Activated naive CD8-positive, alpha-beta T cell treated with anti-CD3 and anti-CD28 coated beads, Interleukin-2, amount 10 ng/mL, durations not matched to agents 7 days and 5 days (primary cell): Measurements from ENCODE around the gene PPAN. TPM values are rescaled to one million over a fixed set of nuclear protein-coding genes. Genes with fewer than 3 reads are reported as not detected.

Experiments
- ATAC-seq: fragments of 150-1000 bp; cut with Tn5 transposase; one replicate; pipeline ENCODE4 v1.10.0; 2021; ENCODE audit warnings: low read depth, moderate library complexity
- POLR2A ChIA-PET: fragments of 350-600 bp; sonication (Branson Sonifier 250); formaldehyde crosslinking; loops from one replicate; lab custom pipeline; 2021; ENCODE audit warnings: antibody characterized with exemption; lab: Charles Lee
- DNase-seq: peaks from one replicate; pipeline ENCODE4 v3.0.0; 2021
- H3K27ac Mint-ChIP-seq: one replicate; pipeline ENCODE4 v1.8.0; 2022; ENCODE audit warnings: mild to moderate bottlenecking, mixed read lengths
- H3K27me3 Mint-ChIP-seq: one replicate; pipeline ENCODE4 v1.8.0; 2022; ENCODE audit warnings: mild to moderate bottlenecking, moderate library complexity, mixed read lengths
- H3K36me3 Mint-ChIP-seq: one replicate; pipeline ENCODE4 v1.8.0; 2021; ENCODE audit warnings: mild to moderate bottlenecking, mixed read lengths
- H3K4me1 Mint-ChIP-seq: one replicate; pipeline ENCODE4 v1.8.0; 2021; ENCODE audit warnings: mixed read lengths
- H3K4me3 Mint-ChIP-seq: one replicate; pipeline ENCODE4 v1.8.0; 2022; ENCODE audit warnings: mild to moderate bottlenecking, moderate library complexity, mixed read lengths
- H3K9me3 Mint-ChIP-seq: one replicate; pipeline ENCODE4 v1.8.0; 2021; ENCODE audit warnings: mixed read lengths
- total RNA-seq, 2 experiments: library from RNA; stranded (reverse); gene quantifications; one replicate each; pipeline ENCODE4 v1.2.3, GENCODE V29; 2021

PPAN gene
- total RNA-seq, 2 experiments from 2014 or later = 104 to 112 TPM

DNA sequence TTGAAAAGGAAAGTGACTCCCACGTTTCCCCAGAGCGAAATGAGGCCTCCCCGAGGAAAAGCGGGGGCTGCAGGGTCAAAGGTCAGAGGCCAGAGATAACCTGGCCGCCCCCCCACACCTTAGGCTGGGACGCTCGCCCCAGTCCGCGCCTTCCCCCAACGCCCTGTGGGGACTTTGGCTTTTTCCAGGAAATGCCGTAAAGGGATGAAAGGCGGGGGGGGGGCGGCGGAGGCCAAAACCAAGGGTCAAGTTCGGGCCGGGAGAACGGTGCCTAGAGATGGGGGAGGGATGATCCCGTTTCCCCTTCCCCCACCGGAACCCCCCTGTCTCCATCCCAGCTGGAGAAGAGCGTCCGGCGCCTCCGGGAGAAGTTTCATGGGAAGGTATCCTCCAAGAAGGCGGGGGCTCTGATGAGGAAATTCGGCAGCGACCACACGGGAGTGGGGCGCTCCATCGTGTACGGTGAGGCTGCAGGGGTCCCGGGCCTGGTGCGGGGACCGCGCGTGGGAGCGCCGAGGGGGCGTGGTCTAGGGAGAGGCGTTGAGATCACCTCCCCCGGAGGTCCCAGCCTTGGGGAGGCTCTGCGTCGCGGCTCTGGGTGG lies 19.5 kb upstream of the PPAN start:
- H3K4me3 Mint-ChIP-seq = peak overlapping the region; percentile 91
- ATAC-seq (peak; percentile 21), DNase-seq (peak; percentile 69)
- H3K9me3 Mint-ChIP-seq = no peaks in the 10 kb centered on the region
- peak overlapping the region; percentile 77 for H3K27ac Mint-ChIP-seq
- POLR2A ChIA-PET = interaction anchor here (1.2 to 1.5 kb wide), 2 partner anchors 10 to 27 kb away, joined by 3 to 4 read pairs; no protein-coding TSS in a partner anchor
- no peaks in the 10 kb centered on the region for H3K27me3 Mint-ChIP-seq
- peaks cover 22% of the 10 kb centered on the region for H3K36me3 Mint-ChIP-seq
- H3K4me1 Mint-ChIP-seq = peaks cover 19% of the 10 kb centered on the region

GRCh38 chr19:10087296-10088061 lies 18.7 kb upstream of the PPAN start:
- DNase-seq (no peak), ATAC-seq (no peak)
- Mint-ChIP-seq H3K4me3 (peak overlapping the region; percentile 91), H3K27ac (peak overlapping the region; percentile 77), H3K9me3 (no peaks in the 10 kb centered on the region), H3K27me3 (no peaks in the 10 kb centered on the region), H3K4me1 (peaks cover 19% of the 10 kb centered on the region), H3K36me3 (peaks cover 28% of the 10 kb centered on the region)
- POLR2A ChIA-PET = interaction anchor here (1.2 to 1.5 kb wide), 2 partner anchors 9 to 26 kb away, joined by 3 to 4 read pairs; no protein-coding TSS in a partner anchor

DNA sequence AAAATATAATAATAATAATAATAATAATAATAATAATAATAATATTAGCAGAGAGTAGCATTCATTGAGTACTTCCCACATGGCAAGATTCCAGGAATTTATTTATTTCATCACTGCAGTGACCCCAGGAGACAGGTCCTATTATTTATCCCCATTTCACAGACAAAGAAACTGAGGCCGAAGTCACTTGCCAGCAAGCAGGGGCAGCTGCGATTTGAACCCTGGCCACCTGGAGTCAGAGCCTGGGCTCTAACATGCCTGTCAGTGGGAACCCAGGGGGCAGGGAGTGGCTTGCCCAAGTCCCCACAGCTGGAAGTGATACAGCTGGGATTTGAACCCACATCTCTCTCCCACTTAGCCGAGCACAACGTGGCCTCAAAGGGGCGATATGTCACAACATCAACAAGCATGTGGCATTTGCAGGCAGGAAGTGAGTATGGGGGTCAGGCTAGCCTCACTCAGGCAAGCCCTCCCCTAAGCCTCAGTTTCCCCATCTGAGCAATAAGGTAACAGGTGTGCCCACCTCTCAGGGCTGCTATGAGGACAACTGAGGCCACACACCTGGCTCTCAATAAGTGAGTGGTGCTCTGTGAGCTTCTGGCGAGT lies 17.1 kb upstream of the PPAN start:
- Mint-ChIP-seq H3K4me1 (peaks cover 19% of the 10 kb centered on the region), H3K27ac (peak overlapping the region; percentile 9), H3K36me3 (peaks cover 39% of the 10 kb centered on the region), H3K9me3 (no peaks in the 10 kb centered on the region), H3K4me3 (no peak overlapping the region), H3K27me3 (no peaks in the 10 kb centered on the region)
- ATAC-seq (no peak), DNase-seq (no peak)
- POLR2A ChIA-PET = interaction anchor here (1.1 kb wide), 1 partner anchor 16 kb away, joined by 3 read pairs; no protein-coding TSS in a partner anchor

- POLR2A ChIA-PET = interaction anchor here (0.6 to 1.7 kb wide), 5 partner anchors 12 to 627 kb away, joined by 3 to 7 read pairs (median 5); partner anchors contain the start of gene P2RY11
- DNase-seq = no peak
- peaks cover 45% of the 10 kb centered on the region for H3K36me3 Mint-ChIP-seq
Measured at GRCh38 chr19:10089801-10090375, 16.3 kb upstream of the PPAN start.

GRCh38 chr19:10091370-10091687 lies 14.8 kb upstream of the PPAN start:
- H3K36me3 Mint-ChIP-seq = peaks cover 49% of the 10 kb centered on the region
- DNase-seq (no peak), ATAC-seq (no peak)
- peak overlapping the region; percentile 18 for H3K27ac Mint-ChIP-seq
- POLR2A ChIA-PET = interaction anchor here (1.2 to 1.7 kb wide), 2 partner anchors 20 to 22 kb away, joined by 4 to 5 read pairs; partner anchors contain the start of gene P2RY11
- H3K9me3 Mint-ChIP-seq = peaks cover 2% of the 10 kb centered on the region
- H3K4me1 Mint-ChIP-seq = peaks cover 16% of the 10 kb centered on the region
- H3K4me3 Mint-ChIP-seq = no peak overlapping the region
- H3K27me3 Mint-ChIP-seq = no peaks in the 10 kb centered on the region

More at GRCh38 chr19:10089801-10090375, 16.3 kb upstream of the PPAN start:
- H3K4me1 Mint-ChIP-seq = peaks cover 19% of the 10 kb centered on the region
- ATAC-seq = no peak
- H3K27me3 Mint-ChIP-seq = no peaks in the 10 kb centered on the region
- no peaks in the 10 kb centered on the region for H3K9me3 Mint-ChIP-seq
- no peak overlapping the region for H3K4me3 Mint-ChIP-seq
- peak overlapping the region; percentile 56 for H3K27ac Mint-ChIP-seq

GRCh38 chr19:10091895-10092641 lies 14.1 kb upstream of the PPAN start:
- H3K27ac Mint-ChIP-seq = peak overlapping the region; percentile 18
- POLR2A ChIA-PET = no interaction called here
- no peak for DNase-seq
- ATAC-seq = no peak
- H3K4me3 Mint-ChIP-seq = peak overlapping the region; percentile 16
- H3K9me3 Mint-ChIP-seq = peaks cover 2% of the 10 kb centered on the region
- no peaks in the 10 kb centered on the region for H3K27me3 Mint-ChIP-seq
- H3K36me3 Mint-ChIP-seq = peaks cover 48% of the 10 kb centered on the region
- peaks cover 18% of the 10 kb centered on the region for H3K4me1 Mint-ChIP-seq

DNA sequence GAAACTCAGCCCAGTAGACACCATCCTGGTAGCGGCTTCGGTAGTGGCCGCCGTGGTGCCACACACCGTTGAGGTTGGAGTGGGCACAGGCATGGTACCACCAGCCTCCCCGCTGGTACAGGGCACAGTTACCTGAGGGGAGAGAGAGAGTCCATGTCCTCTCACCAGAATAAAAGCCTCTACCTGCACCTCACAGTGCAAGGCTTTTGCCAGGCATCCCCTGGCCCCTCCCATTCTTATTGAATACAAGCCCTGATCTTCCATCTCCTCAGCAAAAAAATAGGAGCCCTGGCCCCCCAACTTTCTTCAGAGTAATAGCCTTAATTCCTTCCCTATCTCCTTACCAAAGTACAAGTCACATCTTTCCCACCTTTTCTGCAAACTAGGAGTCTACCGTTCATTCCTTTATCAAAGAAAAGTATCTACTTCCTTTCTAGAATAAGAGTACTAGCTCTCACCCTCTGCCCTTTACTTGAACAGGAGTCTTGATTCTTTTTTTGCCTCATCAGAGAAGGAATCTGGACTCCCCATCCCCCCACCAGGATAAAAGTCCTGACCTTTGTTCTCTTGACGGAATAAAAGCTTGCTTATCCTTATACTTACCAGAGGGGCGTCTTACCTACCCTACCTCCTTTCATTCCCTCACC lies 13.4 kb upstream of the PPAN start:
- peaks cover 41% of the 10 kb centered on the region for H3K36me3 Mint-ChIP-seq
- no peaks in the 10 kb centered on the region for H3K27me3 Mint-ChIP-seq
- DNase-seq (no peak), ATAC-seq (no peak)
- peaks cover 13% of the 10 kb centered on the region for H3K4me1 Mint-ChIP-seq
- H3K9me3 Mint-ChIP-seq = peaks cover 2% of the 10 kb centered on the region
- POLR2A ChIA-PET = interaction anchor here (0.5 kb wide), 1 partner anchor 9 kb away, joined by 3 read pairs; no protein-coding TSS in a partner anchor
- H3K4me3 Mint-ChIP-seq = no peak overlapping the region
- peak overlapping the region; percentile 31 for H3K27ac Mint-ChIP-seq

- ATAC-seq = no peak
- H3K27me3 Mint-ChIP-seq = no peaks in the 10 kb centered on the region
- H3K4me1 Mint-ChIP-seq = peaks cover 13% of the 10 kb centered on the region
- DNase-seq = no peak
- no peak overlapping the region for H3K27ac Mint-ChIP-seq
- POLR2A ChIA-PET = interaction anchor here (0.5 to 1.0 kb wide), 3 partner anchors 8 to 154 kb away, joined by 3 read pairs; no protein-coding TSS in a partner anchor
- peaks cover 2% of the 10 kb centered on the region for H3K9me3 Mint-ChIP-seq
- H3K4me3 Mint-ChIP-seq = no peak overlapping the region
- peaks cover 39% of the 10 kb centered on the region for H3K36me3 Mint-ChIP-seq
Measured at GRCh38 chr19:10093295-10094186, 12.6 kb upstream of the PPAN start.

DNA sequence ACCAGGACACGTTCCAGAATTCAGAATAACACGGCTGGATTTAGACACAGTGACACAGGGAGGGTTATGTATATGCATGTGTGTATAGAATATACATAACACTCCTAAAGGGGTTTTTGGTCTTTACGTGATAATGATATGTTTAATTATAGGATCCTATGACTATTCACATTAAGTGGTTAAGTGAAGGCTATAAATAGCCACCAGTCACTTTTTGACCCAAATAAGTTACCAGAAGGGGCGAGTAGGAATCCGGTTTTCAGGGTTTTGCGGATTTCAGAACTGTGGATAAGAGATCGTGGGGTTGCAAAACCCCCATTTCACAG lies 10.6 kb upstream of the PPAN start:
- H3K9me3 Mint-ChIP-seq = peaks cover 2% of the 10 kb centered on the region
- H3K36me3 Mint-ChIP-seq = peaks cover 27% of the 10 kb centered on the region
- no peaks in the 10 kb centered on the region for H3K27me3 Mint-ChIP-seq
- ATAC-seq = no peak
- no peak for DNase-seq
- peaks cover 20% of the 10 kb centered on the region for H3K4me1 Mint-ChIP-seq
- POLR2A ChIA-PET = interaction anchor here (0.7 to 6.9 kb wide), 13 partner anchors 9 to 261 kb away, joined by 3 to 112 read pairs (median 4); partner anchors contain the start of genes DNMT1, P2RY11, PIN1 and PPAN
- H3K27ac Mint-ChIP-seq = peak overlapping the region; percentile 38
- H3K4me3 Mint-ChIP-seq = no peak overlapping the region

DNA sequence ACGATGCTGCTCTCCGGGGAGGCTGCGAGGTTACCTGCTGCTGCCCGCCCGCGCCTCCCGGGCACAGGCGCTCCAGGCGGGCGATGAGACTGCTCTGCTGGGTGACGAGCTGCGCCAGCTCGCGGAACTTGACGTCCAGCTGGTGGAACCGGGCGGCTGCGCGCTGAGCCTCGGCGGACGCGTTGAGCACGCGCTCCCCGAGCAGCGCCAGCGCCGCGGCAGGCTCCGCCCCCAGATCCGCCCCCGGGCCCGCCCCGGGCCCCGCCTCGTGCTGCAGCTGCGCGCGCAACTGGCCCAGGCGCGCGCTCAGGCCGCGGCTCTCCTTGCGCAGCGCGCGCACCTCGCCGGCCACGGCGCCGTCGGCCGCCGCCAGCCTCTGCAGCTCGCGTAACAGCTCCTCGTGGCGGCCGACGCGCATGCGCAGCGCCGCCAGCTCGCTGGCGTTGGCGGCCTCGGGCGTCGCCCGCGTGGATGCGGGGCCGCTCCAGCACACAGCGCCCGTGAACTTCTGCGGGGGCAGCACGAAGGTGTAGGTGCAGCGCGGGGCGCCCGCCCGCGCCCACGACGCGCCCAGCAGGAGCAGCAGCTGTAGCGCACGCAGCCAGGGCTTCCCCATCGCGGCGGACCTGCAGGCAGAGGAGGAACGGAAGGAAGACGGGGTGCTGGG lies 10.1 kb upstream of the PPAN start:
- POLR2A ChIA-PET = interaction anchor here (0.6 to 6.9 kb wide), 16 partner anchors 10 to 1236 kb away, joined by 3 to 112 read pairs (median 4); partner anchors contain the start of genes DNMT1, P2RY11, PIN1 and PPAN
- Mint-ChIP-seq H3K27ac (peak overlapping the region; percentile 77), H3K4me3 (peak overlapping the region; percentile 53), H3K27me3 (no peaks in the 10 kb centered on the region), H3K4me1 (peaks cover 22% of the 10 kb centered on the region), H3K9me3 (peaks cover 2% of the 10 kb centered on the region), H3K36me3 (peaks cover 27% of the 10 kb centered on the region)
- peak; percentile 93 for ATAC-seq
- DNase-seq = peak; percentile 99

- peak overlapping the region; percentile 77 for H3K27ac Mint-ChIP-seq
- POLR2A ChIA-PET = interaction anchor here (0.6 to 6.9 kb wide), 14 partner anchors 10 to 1236 kb away, joined by 3 to 112 read pairs (median 4); partner anchors contain the start of genes DNMT1, P2RY11, PPAN and SHFL
- peaks cover 21% of the 10 kb centered on the region for H3K4me1 Mint-ChIP-seq
- no peak for ATAC-seq
- H3K36me3 Mint-ChIP-seq = peaks cover 27% of the 10 kb centered on the region
- no peaks in the 10 kb centered on the region for H3K27me3 Mint-ChIP-seq
- DNase-seq = no peak
- H3K4me3 Mint-ChIP-seq = peak overlapping the region; percentile 53
- H3K9me3 Mint-ChIP-seq = peaks cover 2% of the 10 kb centered on the region
Measured at GRCh38 chr19:10096615-10096963, 9.6 kb upstream of the PPAN start.
